AG04450 (cell line): ENCODE data around the gene FIBIN. TPM values are rescaled to one million over a fixed set of nuclear protein-coding genes. Genes with fewer than 3 reads are reported as not detected.
"Not testable (repeated sequence)": the region's sequence is repeated elsewhere in the genome, so short reads cannot be mapped to it uniquely, and the experiment has no call there.

Experiments used
- CTCF ChIA-PET: fragments of 300-600, 350-600 bp; formaldehyde crosslinking; extraction: SDS; loops from one replicate; lab custom pipeline; 2022; ENCODE audit warnings: antibody characterized with exemption, inconsistent platforms; lab: Charles Lee
- POLR2A ChIA-PET: fragments of 350-600 bp; formaldehyde crosslinking; extraction: SDS; loops from one replicate; lab custom pipeline; 2021; ENCODE audit warnings: antibody characterized with exemption, inconsistent platforms; lab: Yijun Ruan, JAX
- DNase-seq: peaks from one replicate; pipeline ENCODE4 v3.0.0-alpha.2; 2011; ENCODE audit warnings: low read depth, low spot score
- H3K27ac ChIP-seq: one replicate; pipeline ENCODE4 v1.5.1; 2012; ENCODE audit warnings: low read depth, low read length, control low read depth
- H3K27me3 ChIP-seq: one replicate; pipeline ENCODE4 v1.6.0; 2012; ENCODE audit warnings: low read length; ENCODE audit not compliant: control insufficient read depth, insufficient read depth
- H3K4me3 ChIP-seq: 2 replicates; pipeline ENCODE4 v1.5.1; 2011; ENCODE audit warnings: mild to moderate bottlenecking, low read depth, low read length, control low read depth
- H3K9me3 ChIP-seq: 2 replicates; pipeline ENCODE4 v1.5.1; 2012; ENCODE audit warnings: low read length; ENCODE audit not compliant: control insufficient read depth, insufficient read depth
- CTCF ChIP-seq: IDR thresholded peaks from 2 replicates; pipeline ENCODE4 v1.5.1; 2011; ENCODE audit warnings: low read depth, low read length, control low read depth, inconsistent platforms
- polyA plus RNA-seq: library from polyadenylated mRNA; depleted of rRNA; stranded (reverse); fragments of >200 nt; gene quantifications from 2 replicates; pipeline ENCODE4 v1.2.3, GENCODE V29; 2011

Gene FIBIN
- polyA plus RNA-seq, 1 experiment: 49.0 TPM

GRCh38 chr11:26995701-26996460, 2.0 kb downstream of the FIBIN start:
- H3K4me3 ChIP-seq: peak overlapping the region; percentile 80

GRCh38 chr11:26997378-26997777, 3.5 kb downstream of the FIBIN start:
- no peaks in the 10 kb centered on the region for H3K9me3 ChIP-seq
- no peak for TF ChIP-seq CTCF
- H3K27ac ChIP-seq: no peak overlapping the region
- DNase-seq: no peak
- no peaks in the 10 kb centered on the region for H3K27me3 ChIP-seq
- ChIA-PET CTCF (no interaction called here), POLR2A (no interaction called here)
- no peak overlapping the region for H3K4me3 ChIP-seq

More at GRCh38 chr11:26995701-26996460, 2.0 kb downstream of the FIBIN start:
- no peak for TF ChIP-seq CTCF
- Histone ChIP-seq H3K9me3 (no peaks in the 10 kb centered on the region), H3K27me3 (no peaks in the 10 kb centered on the region), H3K27ac (no peak overlapping the region)
- CTCF ChIA-PET: interaction anchor here (2.8 kb wide), 1 partner anchor 163 kb away, joined by 14 read pairs; no protein-coding TSS in a partner anchor
- no peak for DNase-seq
- POLR2A ChIA-PET: interaction anchor here (1.4 kb wide), 1 partner anchor 48 kb away, joined by 4 read pairs; no protein-coding TSS in a partner anchor

- H3K27me3 ChIP-seq, H3K9me3 ChIP-seq, DNase-seq, H3K4me3 ChIP-seq, H3K27ac ChIP-seq, POLR2A ChIA-PET: not testable (repeated sequence)
- CTCF ChIA-PET: interaction anchor here (1.1 kb wide), 1 partner anchor 158 kb away, joined by 4 read pairs; no protein-coding TSS in a partner anchor
Measured at GRCh38 chr11:27001136-27001730, 7.3 kb downstream of the FIBIN start.

- Histone ChIP-seq H3K4me3 (no peak overlapping the region), H3K9me3 (no peaks in the 10 kb centered on the region), H3K27me3 (no peaks in the 10 kb centered on the region), H3K27ac (no peak overlapping the region)
- TF ChIP-seq CTCF: no peak
- DNase-seq: no peak
- ChIA-PET POLR2A (no interaction called here), CTCF (interaction anchor here (1.2 kb wide), 1 partner anchor 157 kb away, joined by 4 read pairs; no protein-coding TSS in a partner anchor)
Measured at GRCh38 chr11:27002431-27002830, 8.5 kb downstream of the FIBIN start.

GRCh38 chr11:27002838-27003237, 8.9 kb downstream of the FIBIN start:
- no peak overlapping the region for H3K27ac ChIP-seq
- POLR2A ChIA-PET: no interaction called here
- TF ChIP-seq CTCF: no peak
- H3K27me3 ChIP-seq: no peaks in the 10 kb centered on the region
- no peak overlapping the region for H3K4me3 ChIP-seq
- CTCF ChIA-PET: interaction anchor here (1.2 kb wide), 1 partner anchor 156 kb away, joined by 4 read pairs; no protein-coding TSS in a partner anchor
- H3K9me3 ChIP-seq: no peaks in the 10 kb centered on the region
- no peak for DNase-seq
